Fibroblast of pulmonary artery (primary cell): Measurements from ENCODE around the gene SELENOM.
A peak's percentile ranks its signal among the peaks of the same experiment; 100 is the strongest.

Source experiments
- DNase-seq: peaks from one replicate; pipeline ENCODE4 v3.0.0-alpha.2; 2010; ENCODE audit warnings: low read depth
- H3K4me3 ChIP-seq: replicated peaks from 2 replicates; pipeline ENCODE4 v1.5.1; 2011; ENCODE audit warnings: low read depth, mild to moderate bottlenecking, control low read depth, low read length, moderate library complexity
- TF ChIP-seq, protein P1 (sequence below): IDR thresholded peaks from 2 replicates; pipeline ENCODE4 v1.5.1; 2011; ENCODE audit warnings: mild to moderate bottlenecking, control low read depth, low read length, inconsistent platforms; ENCODE audit errors: missing control alignments

The SELENOM gene

DNA sequence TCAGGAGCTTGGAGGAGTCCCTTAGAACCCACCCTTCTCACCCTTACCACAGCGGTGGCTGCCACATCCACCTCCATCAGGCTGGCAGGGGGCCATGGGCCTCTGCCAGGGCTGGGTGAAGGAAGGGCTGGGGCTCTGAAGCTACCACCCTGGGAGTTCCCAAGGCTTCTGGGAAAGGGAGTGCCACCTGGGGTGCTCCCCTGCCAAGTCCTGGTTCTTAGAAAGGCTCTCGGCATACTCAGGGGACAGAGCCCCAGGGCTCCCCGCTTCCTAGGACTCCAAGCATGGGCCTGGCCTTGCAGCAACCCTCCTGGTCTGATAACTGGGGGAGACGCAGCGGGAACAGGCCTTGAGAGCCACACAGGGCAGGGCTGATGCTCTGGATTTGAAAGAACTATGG, 33.4 kb upstream of the SELENOM start:
- DNase-seq: no peak
- no peak overlapping the region for H3K4me3 ChIP-seq
- TF ChIP-seq, protein P1, sequence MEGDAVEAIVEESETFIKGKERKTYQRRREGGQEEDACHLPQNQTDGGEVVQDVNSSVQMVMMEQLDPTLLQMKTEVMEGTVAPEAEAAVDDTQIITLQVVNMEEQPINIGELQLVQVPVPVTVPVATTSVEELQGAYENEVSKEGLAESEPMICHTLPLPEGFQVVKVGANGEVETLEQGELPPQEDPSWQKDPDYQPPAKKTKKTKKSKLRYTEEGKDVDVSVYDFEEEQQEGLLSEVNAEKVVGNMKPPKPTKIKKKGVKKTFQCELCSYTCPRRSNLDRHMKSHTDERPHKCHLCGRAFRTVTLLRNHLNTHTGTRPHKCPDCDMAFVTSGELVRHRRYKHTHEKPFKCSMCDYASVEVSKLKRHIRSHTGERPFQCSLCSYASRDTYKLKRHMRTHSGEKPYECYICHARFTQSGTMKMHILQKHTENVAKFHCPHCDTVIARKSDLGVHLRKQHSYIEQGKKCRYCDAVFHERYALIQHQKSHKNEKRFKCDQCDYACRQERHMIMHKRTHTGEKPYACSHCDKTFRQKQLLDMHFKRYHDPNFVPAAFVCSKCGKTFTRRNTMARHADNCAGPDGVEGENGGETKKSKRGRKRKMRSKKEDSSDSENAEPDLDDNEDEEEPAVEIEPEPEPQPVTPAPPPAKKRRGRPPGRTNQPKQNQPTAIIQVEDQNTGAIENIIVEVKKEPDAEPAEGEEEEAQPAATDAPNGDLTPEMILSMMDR: no peak

DNA sequence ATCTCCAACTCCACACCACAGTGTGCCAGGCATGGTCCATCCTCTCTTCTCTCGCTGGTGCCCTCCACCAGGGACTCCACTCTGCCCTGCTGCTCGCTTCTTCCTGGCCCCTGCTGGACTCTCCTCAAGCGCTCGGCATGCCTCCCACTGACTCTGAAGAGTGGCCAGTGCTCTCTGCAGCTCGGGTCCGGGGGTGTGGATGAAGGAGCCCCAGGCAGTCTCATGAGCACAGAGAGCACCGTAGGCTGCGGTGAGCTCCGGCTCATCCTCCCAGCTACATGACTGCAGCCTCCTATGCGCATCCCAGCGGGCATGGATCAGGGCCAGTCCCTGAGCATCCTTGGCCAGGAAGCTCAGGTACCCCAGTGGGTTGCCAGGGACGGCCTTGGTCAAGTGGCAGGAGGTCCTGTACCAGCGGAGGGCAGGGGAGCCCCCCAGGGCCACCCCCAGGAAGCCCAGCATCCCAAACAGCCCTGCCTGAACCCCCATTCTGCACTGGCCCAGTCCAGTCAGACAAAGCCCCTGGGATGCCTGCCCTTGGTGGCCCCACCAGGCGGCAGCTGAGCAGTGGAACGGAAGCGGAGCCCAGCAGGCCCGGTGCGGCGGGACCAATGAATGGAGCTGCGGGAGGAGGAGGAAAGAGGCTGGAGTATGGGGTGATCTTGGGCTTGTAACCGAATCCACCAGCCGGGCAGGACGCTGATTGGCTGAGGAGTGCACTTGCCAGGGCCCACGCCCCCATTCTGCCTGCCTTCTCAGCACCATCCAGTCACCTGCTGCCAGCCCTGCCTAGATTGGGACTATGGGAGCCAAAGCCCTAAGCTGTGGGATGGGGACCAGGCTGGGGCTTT, 32.7 kb upstream of the SELENOM start, which contains the start of gene PLA2G3:
Gene PLA2G3, minus strand, starts transcription at position 643 of the 851 bp plus-strand sequence. Its CDS starts 154 bp downstream, at position 489.
- no peak within 1 kb of the TSS for H3K4me3 ChIP-seq
- TF ChIP-seq, protein P1: no peak
- peak; percentile 49 for DNase-seq

DNA sequence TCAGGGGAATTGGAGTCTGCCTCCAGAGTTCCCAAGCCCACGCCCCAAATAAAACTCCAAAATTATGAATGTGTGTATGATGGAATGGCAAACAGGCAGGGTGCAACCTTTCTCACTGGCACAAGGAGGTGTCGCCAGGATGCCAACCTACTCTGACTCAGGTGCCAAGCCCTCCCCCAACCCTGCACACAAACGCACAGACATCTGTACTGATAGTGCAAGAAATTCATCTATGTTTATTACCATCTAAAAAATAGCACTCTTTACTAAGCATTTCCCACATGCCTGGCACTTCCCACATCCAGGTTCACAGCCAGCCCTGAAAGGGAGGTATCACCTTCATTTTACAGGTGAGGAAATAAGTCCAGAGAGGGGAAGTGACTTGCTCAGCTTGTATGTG, 31.7 kb upstream of the SELENOM start:
- H3K4me3 ChIP-seq: no peak overlapping the region
- DNase-seq: no peak
- TF ChIP-seq, protein P1: no peak

DNA sequence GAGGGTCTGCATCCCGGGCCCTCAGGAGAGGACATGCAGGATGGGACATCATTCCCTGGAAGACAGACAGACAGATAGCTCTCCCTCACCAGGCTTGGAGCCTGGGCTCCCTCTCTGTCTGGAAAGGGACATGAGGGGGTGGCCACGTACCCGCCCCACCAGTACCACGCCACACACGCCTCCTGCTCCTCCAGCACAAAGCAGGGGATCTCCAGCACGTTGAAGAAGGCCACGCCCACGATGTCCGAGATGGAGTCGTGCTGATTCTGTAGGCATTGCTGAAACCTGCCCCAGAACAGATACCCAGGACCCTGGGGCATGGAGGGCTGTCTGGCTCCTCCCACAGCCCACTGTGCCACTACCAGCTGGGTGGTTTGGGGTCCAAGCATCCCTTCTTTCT, 30.8 kb upstream of the SELENOM start:
- DNase-seq: no peak
- TF ChIP-seq, protein P1: no peak
- no peak overlapping the region for H3K4me3 ChIP-seq

DNA sequence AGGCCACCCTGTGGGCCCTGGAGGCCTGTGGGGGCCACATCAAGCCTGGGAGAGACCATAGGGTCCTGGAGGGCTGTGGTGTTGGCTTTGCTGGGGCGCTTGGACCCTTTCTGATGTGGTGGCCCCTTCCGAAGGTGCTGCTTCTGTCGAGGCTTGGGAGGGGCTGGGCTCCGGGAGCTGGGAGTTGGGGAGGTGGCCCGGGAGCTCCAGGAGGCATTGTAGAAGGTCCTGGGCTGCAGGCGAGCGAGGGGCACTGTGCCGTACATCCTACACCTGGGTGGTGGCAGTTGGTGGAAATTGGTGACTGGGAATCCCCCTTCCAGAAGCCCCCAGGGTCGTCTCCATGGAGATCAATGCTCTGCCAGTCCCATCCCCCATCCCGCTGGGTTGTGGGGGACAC, 30.4 kb upstream of the SELENOM start:
- TF ChIP-seq, protein P1: no peak
- H3K4me3 ChIP-seq: no peak overlapping the region
- DNase-seq: no peak

DNA sequence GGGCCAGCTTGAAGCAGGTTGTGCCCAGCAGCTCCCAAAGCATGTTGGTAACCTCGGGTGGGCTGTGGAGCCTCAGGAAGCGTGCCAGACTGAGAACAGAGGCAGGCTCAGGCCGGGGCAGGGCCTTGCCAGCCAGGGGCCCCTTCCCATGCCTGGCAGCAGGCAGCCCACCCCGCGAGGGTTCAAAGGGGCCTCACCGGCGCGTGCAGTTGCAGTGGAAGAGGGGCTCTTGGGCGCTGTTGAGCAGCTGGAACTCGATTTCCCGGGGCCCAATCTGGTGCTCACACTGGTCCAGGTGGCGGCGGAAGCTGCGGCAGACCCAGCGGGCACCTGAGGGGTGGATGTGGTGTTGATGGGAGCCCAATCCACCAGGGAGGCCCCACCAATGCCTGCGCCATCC, 29.3 kb upstream of the SELENOM start:
- no peak for DNase-seq
- no peak overlapping the region for H3K4me3 ChIP-seq
- TF ChIP-seq, protein P1: no peak

DNA sequence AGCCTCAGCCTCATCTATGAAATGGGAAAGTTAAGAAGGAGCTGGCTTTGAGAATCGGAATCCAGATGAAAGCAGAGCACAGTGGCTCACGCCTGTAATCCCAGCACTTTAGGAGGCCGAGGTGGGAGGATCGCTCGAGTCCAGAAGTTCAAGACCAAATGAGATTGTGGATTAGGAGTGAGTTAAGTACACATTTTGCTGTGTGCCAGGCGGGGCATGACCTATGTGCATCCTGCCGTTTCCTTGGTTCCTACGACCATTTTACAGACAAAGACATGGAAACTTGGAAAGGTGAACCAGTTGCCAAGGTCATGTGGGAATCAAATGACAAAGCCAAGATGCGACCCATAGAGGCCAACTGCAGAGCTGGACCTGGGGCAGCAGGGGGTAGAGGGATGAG, 28.8 kb upstream of the SELENOM start:
- H3K4me3 ChIP-seq: no peak overlapping the region
- TF ChIP-seq, protein P1: no peak
- DNase-seq: no peak
